Ammon's horn (tissue), 1 donor: Measurements from ENCODE around the gene KAZN.

Experiments used
- DNase-seq: peaks from one replicate; pipeline ENCODE4 v3.0.0-alpha.2; 2016; ENCODE audit warnings: low spot score

KAZN gene

DNA sequence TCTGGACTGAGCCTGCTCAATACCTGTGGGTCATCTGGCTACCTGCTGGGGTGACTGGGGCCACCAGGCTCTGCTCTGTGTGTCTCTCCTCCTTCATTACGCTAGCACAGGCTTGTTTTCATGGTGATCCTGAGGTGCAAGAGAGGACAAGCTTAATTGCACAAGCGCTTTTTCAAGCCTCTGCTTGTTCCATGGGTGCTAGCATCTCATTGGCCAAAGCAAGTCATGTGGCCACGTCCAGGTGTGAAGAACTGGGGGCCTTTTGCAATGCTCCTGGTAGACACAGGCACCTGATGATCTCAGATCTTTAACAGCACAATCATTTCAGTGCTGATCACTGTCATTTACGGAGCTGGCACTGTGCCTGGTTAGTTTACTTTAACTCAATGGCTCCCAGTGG lies 114.6 kb downstream of the KAZN start:
- DNase-seq, result no peak

DNA sequence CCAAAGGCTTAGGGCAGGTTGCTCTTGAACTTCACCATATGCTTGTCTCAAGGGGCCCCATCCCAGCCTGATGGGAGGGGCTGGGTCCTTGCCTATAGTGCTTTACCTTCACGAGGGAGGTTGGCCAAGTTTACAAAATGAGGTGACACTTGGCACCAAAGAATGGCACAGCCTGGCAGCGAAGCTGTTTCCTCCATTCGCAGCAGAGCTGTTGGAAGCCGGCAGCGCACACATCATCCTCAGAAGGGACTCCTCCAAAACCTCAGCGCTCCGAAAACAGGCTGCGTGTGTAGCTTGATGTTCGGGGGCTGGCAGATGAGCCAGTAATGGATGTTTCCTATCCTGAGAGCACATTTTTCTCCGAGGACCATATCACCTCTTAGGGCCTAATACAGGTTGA lies 116.8 kb downstream of the KAZN start:
- DNase-seq, result no peak

DNA sequence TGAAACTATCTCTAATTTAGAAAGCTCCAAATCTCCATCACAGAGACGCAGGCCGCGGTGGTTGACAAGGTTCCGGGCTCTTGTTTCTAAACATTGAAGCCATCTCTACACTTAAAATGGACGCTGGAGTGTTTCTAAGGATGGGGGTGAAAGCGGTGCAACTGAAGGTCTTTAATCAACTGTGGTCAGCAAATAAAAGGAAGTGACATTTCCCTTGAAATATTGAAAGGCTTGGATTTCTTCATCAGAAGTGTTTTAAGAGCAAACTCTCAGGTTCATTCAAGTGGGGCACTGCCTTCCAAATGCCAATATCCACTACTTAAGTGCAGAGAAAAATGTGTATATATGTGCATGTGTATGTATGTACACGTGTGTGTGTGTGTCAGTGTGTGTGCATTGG lies 117.3 kb downstream of the KAZN start:
- DNase-seq, result no peak

- no peak for DNase-seq
These were observed 118.0 kb downstream of the KAZN start for GRCh38 chr1:14716474-14716873.

- DNase-seq, result no peak
These were observed 120.0 kb downstream of the KAZN start for GRCh38 chr1:14718476-14718875.

- no peak for DNase-seq
These were observed 124.9 kb downstream of the KAZN start for GRCh38 chr1:14723401-14723800.

DNA sequence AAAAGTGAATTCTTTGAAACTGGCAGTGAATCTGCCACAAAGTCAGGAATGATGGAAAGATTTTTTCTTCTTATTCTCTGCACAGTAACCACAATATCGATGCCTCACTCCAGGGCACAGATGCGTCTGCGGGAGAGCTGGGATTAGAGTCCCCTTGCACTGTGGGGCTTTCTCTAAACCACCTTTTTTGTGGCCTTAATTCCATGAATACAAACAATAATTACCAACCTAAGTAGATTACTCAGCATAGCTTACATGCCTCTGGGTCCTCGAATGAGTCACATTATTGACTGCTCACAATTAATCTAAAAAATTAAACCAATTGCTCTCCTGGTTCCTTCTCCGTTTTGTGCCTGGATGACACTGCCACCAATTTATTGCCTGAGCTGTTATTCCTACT lies 125.8 kb downstream of the KAZN start:
- DNase-seq, result no peak

DNA sequence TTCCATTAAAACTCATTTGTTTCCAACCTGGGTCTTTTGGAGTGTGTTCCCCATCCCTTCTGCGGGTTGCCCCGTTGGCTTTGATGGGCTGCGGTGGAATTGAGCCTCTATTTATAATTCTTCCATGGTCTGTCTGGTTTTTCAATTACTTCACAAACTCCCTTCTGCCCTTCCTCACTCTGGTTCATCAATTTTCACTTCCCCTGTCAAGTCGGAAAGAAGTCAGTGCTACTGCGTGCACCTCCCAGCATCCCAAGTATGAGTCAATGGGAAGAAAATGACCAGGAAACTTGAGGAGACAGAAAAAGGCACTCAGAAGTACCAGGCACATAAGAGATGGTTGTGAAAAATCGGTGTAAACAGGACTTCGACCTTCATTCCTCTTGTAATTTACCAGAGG lies 126.2 kb downstream of the KAZN start:
- DNase-seq, result no peak

- DNase-seq, result no peak
These were observed 126.8 kb downstream of the KAZN start for GRCh38 chr1:14725238-14725637.

DNA sequence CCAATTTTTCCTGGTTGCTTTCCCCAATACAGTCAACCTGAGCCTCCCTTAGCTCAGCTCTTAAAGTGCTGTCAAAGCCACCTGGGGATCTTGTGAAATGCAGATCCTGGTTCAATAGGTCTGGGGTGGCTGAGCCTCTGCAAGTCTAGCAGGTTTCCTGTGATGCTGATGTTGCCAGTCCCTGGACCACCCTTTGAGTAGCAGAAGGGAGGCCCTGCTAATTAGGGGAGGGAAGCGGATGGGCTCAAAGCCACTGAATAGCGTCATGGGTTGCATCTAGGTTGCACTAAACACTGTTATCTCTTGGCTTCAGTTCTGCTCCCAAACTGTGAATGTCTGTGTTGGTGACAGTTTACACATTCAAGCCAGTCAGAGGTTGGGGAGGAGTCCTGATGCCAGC lies 127.2 kb downstream of the KAZN start:
- DNase-seq, result no peak

- no peak for DNase-seq
These were observed 128.1 kb downstream of the KAZN start for GRCh38 chr1:14726606-14727005.

DNA sequence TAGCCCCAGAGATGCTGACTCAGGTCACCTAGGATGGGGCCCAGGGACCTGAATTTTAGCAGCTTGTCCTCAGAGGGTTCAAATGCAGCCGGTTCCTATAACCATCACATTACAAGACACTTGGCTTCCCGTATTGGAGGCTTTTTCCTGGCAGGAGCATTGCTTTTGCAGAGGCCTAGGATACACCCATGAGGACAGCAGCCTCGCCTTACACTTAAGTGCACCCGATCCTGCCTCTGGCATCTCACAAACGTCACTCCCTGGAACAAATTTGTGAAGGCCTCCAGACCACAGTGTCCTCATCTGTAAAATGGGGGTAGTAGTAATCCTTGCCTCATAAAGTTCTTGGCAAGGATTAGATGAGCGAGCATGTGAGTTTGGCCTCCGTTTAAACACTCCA lies 130.0 kb downstream of the KAZN start:
- DNase-seq, result no peak

- no peak for DNase-seq
These were observed 134.2 kb downstream of the KAZN start for GRCh38 chr1:14732728-14733047.

DNA sequence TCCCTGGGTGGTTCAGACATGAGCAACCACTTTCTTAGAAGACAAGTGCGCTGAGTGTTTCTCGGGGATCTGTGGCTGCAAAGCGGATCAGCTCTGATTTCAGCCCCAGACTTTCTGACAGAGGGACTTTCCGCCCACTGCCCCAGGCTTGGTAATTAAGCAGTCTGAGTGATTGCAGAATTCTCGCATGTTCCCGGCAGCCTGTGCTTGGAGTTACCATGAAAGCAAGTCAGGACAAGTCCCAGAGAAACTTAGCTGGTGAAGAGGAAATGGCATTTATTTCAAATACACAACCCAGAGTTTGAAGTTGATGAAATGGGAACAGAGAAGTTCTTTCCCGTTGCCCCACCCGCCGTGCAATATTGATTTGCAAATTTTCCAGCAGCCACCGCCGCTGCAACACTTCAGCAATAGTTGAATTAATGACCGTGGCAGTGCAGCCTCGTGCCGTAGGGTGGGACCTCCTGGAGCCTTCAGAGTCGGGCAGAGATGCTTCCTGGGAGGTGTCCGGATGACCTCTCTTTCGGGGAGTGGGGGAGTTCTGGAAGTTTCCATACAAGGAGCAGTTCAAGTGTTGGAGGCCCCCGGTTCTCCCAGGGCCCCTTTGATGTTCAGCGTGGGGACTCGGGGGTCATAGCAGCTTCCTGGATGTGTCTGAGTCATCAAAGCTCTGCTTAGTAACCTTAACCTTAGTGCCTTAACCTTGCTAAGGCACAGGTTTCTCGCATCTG lies 134.7 kb downstream of the KAZN start:
- DNase-seq, result no peak

GRCh38 chr1:14733779-14734140 lies 135.3 kb downstream of the KAZN start:
- DNase-seq, result no peak

- DNase-seq, result no peak
These were observed 137.4 kb downstream of the KAZN start for GRCh38 chr1:14735841-14736240.

- DNase-seq, result peak; percentile 41
These were observed 139.1 kb downstream of the KAZN start for GRCh38 chr1:14737561-14738094.

- DNase-seq, result no peak
These were observed 139.8 kb downstream of the KAZN start for GRCh38 chr1:14738235-14738634.

- DNase-seq, result no peak
These were observed 140.2 kb downstream of the KAZN start for GRCh38 chr1:14738647-14739046.

- DNase-seq, result no peak
These were observed 140.8 kb downstream of the KAZN start for GRCh38 chr1:14739082-14739832.

DNA sequence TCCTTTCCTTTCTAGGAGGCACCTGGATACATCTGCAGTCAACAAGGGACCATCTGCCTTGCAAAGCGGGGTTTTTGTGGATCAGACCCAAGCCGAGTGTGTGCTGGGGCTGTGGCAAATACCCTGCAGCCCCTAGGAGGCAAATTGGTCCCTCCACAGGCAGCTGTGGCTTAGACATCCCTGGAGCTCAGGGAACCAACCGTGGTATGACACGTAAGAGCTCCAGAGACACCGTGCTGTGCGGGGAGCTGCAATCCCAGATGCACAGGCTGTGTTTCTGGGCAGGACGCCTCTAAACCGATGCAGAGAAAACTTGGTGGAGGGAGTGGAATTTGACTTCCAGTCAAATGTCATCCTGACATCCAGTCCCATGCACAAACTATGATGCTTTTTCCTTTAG lies 141.5 kb downstream of the KAZN start:
- DNase-seq, result no peak

- DNase-seq, result no peak
These were observed 142.6 kb downstream of the KAZN start for GRCh38 chr1:14741082-14741481.

GRCh38 chr1:14741532-14741931 lies 143.0 kb downstream of the KAZN start:
- no peak for DNase-seq
